HL-60 (cell line): ENCODE data around the gene RBM12.

Experiments
- DNase-seq, 2 experiments: peaks; one replicate each; pipeline ENCODE4 v3.0.0-alpha.2; 2010 to 2020; ENCODE audit warnings: low read depth in 1 of 2, low spot score in 1 of 2
- H3K27ac ChIP-seq: fragments of 250-450 bp; sonication (Bioruptor Pico); replicated peaks from 2 replicates; pipeline ENCODE4 v1.5.1; 2020; ENCODE audit warnings: mild to moderate bottlenecking, moderate library complexity
- H3K27me3 ChIP-seq: fragments of 250-450 bp; sonication (Bioruptor Pico); 2 replicates; pipeline ENCODE4 v1.5.1; 2021; ENCODE audit warnings: mild to moderate bottlenecking, moderate library complexity; ENCODE audit not compliant: insufficient read depth, poor library complexity, severe bottlenecking
- H3K4me3 ChIP-seq: replicated peaks from 2 replicates; pipeline ENCODE4 v1.5.1; 2011; ENCODE audit warnings: mild to moderate bottlenecking, control low read depth, low read length; ENCODE audit not compliant: insufficient read depth
- GABPA ChIP-seq: IDR thresholded peaks from 2 replicates; pipeline ENCODE4 v1.6.1; 2012; ENCODE audit warnings: low read depth
- POLR2AphosphoS5 ChIP-seq: IDR thresholded peaks from 2 replicates; pipeline ENCODE4 v1.6.1; 2012; ENCODE audit warnings: low read depth
- SPI1 ChIP-seq: IDR thresholded peaks from 2 replicates; pipeline ENCODE4 v1.6.1; 2012; ENCODE audit warnings: low read depth, mild to moderate bottlenecking, borderline replicate concordance
- TF ChIP-seq, protein P1 (sequence below): IDR thresholded peaks from 2 replicates; pipeline ENCODE4 v1.6.1; 2012; ENCODE audit warnings: low read depth; ENCODE audit not compliant: insufficient replicate concordance
- TF ChIP-seq, protein P2 (sequence below): IDR thresholded peaks from one replicate; pipeline ENCODE4 v1.5.1; 2011; ENCODE audit warnings: low read length, control low read depth, inconsistent platforms; ENCODE audit not compliant: insufficient read depth

Gene RBM12

GRCh38 chr20:35610833-35611427, 53.8 kb downstream of the RBM12 start:
- Histone ChIP-seq H3K27ac (no peak overlapping the region), H3K4me3 (no peak overlapping the region), H3K27me3 (no peaks in the 10 kb centered on the region)
- TF ChIP-seq, protein P1, sequence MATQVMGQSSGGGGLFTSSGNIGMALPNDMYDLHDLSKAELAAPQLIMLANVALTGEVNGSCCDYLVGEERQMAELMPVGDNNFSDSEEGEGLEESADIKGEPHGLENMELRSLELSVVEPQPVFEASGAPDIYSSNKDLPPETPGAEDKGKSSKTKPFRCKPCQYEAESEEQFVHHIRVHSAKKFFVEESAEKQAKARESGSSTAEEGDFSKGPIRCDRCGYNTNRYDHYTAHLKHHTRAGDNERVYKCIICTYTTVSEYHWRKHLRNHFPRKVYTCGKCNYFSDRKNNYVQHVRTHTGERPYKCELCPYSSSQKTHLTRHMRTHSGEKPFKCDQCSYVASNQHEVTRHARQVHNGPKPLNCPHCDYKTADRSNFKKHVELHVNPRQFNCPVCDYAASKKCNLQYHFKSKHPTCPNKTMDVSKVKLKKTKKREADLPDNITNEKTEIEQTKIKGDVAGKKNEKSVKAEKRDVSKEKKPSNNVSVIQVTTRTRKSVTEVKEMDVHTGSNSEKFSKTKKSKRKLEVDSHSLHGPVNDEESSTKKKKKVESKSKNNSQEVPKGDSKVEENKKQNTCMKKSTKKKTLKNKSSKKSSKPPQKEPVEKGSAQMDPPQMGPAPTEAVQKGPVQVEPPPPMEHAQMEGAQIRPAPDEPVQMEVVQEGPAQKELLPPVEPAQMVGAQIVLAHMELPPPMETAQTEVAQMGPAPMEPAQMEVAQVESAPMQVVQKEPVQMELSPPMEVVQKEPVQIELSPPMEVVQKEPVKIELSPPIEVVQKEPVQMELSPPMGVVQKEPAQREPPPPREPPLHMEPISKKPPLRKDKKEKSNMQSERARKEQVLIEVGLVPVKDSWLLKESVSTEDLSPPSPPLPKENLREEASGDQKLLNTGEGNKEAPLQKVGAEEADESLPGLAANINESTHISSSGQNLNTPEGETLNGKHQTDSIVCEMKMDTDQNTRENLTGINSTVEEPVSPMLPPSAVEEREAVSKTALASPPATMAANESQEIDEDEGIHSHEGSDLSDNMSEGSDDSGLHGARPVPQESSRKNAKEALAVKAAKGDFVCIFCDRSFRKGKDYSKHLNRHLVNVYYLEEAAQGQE = no peak
- TF ChIP-seq GABPA = no peak
- no peak for TF ChIP-seq POLR2AphosphoS5
- TF ChIP-seq SPI1 = no peak
- TF ChIP-seq, protein P2, sequence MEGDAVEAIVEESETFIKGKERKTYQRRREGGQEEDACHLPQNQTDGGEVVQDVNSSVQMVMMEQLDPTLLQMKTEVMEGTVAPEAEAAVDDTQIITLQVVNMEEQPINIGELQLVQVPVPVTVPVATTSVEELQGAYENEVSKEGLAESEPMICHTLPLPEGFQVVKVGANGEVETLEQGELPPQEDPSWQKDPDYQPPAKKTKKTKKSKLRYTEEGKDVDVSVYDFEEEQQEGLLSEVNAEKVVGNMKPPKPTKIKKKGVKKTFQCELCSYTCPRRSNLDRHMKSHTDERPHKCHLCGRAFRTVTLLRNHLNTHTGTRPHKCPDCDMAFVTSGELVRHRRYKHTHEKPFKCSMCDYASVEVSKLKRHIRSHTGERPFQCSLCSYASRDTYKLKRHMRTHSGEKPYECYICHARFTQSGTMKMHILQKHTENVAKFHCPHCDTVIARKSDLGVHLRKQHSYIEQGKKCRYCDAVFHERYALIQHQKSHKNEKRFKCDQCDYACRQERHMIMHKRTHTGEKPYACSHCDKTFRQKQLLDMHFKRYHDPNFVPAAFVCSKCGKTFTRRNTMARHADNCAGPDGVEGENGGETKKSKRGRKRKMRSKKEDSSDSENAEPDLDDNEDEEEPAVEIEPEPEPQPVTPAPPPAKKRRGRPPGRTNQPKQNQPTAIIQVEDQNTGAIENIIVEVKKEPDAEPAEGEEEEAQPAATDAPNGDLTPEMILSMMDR = no peak
- DNase-seq = no peak

- DNase-seq = no peak
- Histone ChIP-seq H3K27ac (no peak overlapping the region), H3K4me3 (no peak overlapping the region), H3K27me3 (no peaks in the 10 kb centered on the region)
- TF ChIP-seq, protein P1 = no peak
- TF ChIP-seq POLR2AphosphoS5 (no peak), SPI1 (no peak), GABPA (no peak)
- TF ChIP-seq, protein P2 = no peak
Measured at GRCh38 chr20:35607003-35607735, 57.5 kb downstream of the RBM12 start.

- Histone ChIP-seq H3K27me3 (peaks cover 2% of the 10 kb centered on the region), H3K4me3 (no peak overlapping the region), H3K27ac (no peak overlapping the region)
- TF ChIP-seq POLR2AphosphoS5 (no peak), SPI1 (no peak), GABPA (no peak)
- TF ChIP-seq, protein P1 = no peak
- TF ChIP-seq, protein P2 = no peak
- no peak for DNase-seq
Measured at GRCh38 chr20:35606127-35606526, 58.6 kb downstream of the RBM12 start.
